OCI-LY3 (cell line): Measurements from ENCODE around the gene TRAPPC2.

Experiments used
- EZH2phosphoT487 ChIP-seq: fragments of 200-600 bp; shearing (Covaris generic); IDR thresholded peaks from 2 replicates; pipeline ENCODE4 v1.6.1; 2018; ENCODE audit warnings: antibody characterized with exemption, mixed run types, low read depth
- TF ChIP-seq, protein P1 (sequence below): fragments of 200-600, 300-600 bp; sonication (generic); IDR thresholded peaks from 2 replicates; pipeline ENCODE4 v1.5.1; 2014; ENCODE audit warnings: antibody characterized with exemption, low read length, low read depth

DNA sequence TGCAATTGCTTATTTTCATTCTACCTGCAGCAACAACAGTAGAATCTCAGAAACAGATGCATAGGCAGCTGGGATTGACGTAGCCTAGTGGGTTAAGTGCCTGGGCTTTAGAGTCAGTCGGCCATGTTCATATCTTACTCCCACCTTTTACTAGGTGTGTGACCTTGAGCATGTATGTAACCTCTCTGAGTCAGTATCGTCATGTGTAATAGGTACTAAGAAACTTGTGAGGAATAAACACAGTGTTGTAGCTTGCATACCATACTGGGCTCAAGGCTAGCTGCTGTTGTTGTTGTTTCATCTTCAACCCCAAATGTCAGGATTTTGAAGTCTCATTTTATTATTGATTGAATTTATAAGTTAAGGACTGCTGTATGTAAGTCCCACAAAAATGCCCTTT, 31.3 kb downstream of the TRAPPC2 start:
- no peak for TF ChIP-seq EZH2phosphoT487
- TF ChIP-seq, protein P1, sequence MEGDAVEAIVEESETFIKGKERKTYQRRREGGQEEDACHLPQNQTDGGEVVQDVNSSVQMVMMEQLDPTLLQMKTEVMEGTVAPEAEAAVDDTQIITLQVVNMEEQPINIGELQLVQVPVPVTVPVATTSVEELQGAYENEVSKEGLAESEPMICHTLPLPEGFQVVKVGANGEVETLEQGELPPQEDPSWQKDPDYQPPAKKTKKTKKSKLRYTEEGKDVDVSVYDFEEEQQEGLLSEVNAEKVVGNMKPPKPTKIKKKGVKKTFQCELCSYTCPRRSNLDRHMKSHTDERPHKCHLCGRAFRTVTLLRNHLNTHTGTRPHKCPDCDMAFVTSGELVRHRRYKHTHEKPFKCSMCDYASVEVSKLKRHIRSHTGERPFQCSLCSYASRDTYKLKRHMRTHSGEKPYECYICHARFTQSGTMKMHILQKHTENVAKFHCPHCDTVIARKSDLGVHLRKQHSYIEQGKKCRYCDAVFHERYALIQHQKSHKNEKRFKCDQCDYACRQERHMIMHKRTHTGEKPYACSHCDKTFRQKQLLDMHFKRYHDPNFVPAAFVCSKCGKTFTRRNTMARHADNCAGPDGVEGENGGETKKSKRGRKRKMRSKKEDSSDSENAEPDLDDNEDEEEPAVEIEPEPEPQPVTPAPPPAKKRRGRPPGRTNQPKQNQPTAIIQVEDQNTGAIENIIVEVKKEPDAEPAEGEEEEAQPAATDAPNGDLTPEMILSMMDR, result no peak
